ENCODE data around the gene TMEM114.

Gene TMEM114

GRCh38 chr16:8551388-8552332, 38.7 kb downstream of the TMEM114 start:
- no peak overlapping the region for H3K4me2 ChIP-seq
- H3K9ac ChIP-seq = no peak overlapping the region
- no peaks in the 10 kb centered on the region for H3K9me3 ChIP-seq
- H3K4me3 ChIP-seq = no peak overlapping the region
- H3K27ac ChIP-seq = no peak overlapping the region
- H3K36me3 ChIP-seq = no peaks in the 10 kb centered on the region
- no peaks in the 10 kb centered on the region for H3K4me1 ChIP-seq
- H3K27me3 ChIP-seq = no peaks in the 10 kb centered on the region
- no peaks in the 10 kb centered on the region for H4K20me1 ChIP-seq
- TF ChIP-seq Cebpa-rat (IDR thresholded peaks at IDR 0.05) = no peak

DNA sequence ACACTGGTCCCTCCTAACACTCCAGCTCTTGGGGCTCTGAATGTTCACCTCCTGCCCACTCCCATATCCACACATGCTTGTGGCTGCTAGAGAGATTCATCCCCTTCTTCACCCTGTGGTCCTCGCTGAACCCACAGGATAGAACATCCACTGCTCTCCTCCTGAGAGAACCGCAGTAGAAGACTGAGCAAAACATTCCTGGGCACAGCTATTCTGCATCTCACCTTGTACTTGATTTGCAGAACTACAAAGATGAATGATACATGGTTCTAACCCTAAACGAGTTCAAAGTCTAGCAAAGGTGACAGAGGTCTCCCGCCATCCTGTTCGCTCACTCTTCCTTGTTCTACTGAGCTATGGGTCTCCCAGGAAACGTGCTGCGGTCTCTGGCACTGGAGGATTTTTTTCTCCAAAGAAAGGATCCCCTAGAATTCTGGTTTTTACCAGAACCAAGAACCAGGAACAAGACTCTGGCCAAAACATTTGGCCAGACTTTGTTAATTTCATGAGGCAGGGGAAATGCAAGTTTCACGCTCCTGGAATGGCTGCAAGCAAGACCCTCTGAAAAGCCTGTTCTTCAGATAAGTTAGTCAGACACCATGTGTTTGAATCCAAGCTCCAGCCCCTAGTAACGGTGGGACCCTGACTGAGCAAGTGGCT, 39.5 kb downstream of the TMEM114 start:
- no peak overlapping the region for H3K9ac ChIP-seq

GRCh38 chr16:8549843-8550412, 40.4 kb downstream of the TMEM114 start:
- Histone ChIP-seq H3K4me2 (no peak overlapping the region), H3K27me3 (no peaks in the 10 kb centered on the region), H3K9ac (no peak overlapping the region), H3K4me3 (no peak overlapping the region), H3K36me3 (no peaks in the 10 kb centered on the region), H4K20me1 (no peaks in the 10 kb centered on the region), H3K27ac (no peak overlapping the region), H3K9me3 (no peaks in the 10 kb centered on the region), H3K4me1 (no peaks in the 10 kb centered on the region)
- TF ChIP-seq Cebpa-rat (IDR thresholded peaks at IDR 0.05) = no peak

More for the DNA sequence above, 39.5 kb downstream of the TMEM114 start:
- H3K4me3 ChIP-seq = no peak overlapping the region
- no peak overlapping the region for H3K4me2 ChIP-seq
- H3K27me3 ChIP-seq = no peaks in the 10 kb centered on the region
- H3K27ac ChIP-seq = no peak overlapping the region
- no peaks in the 10 kb centered on the region for H3K36me3 ChIP-seq
- H4K20me1 ChIP-seq = no peaks in the 10 kb centered on the region
- H3K4me1 ChIP-seq = no peaks in the 10 kb centered on the region
- no peak for TF ChIP-seq Cebpa-rat (IDR thresholded peaks at IDR 0.05)
- no peaks in the 10 kb centered on the region for H3K9me3 ChIP-seq

DNA sequence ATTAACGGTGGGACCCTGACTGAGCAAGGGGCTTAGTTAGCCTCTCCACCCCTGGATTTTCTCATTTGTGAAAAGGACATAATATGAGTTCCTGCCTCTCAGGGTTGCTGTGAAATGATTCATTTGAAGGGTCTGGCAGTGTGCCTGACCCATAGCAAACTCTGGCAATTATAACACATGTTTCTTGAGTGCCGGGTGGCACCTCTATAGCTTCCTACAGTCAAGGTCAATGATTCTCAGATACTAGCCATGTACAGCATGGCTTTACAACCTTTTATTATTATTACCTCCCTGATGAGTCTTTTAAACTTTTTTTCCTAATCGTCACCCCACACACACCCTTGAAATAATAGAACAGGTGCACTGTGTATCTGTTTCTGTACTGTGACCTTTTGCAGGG, 42.1 kb downstream of the TMEM114 start:
- Histone ChIP-seq H3K4me2 (no peak overlapping the region), H3K27me3 (no peaks in the 10 kb centered on the region), H3K4me3 (no peak overlapping the region), H3K9ac (no peak overlapping the region), H3K9me3 (no peaks in the 10 kb centered on the region), H3K36me3 (no peaks in the 10 kb centered on the region), H4K20me1 (no peaks in the 10 kb centered on the region), H3K27ac (no peak overlapping the region), H3K4me1 (no peaks in the 10 kb centered on the region)
- TF ChIP-seq Cebpa-rat (IDR thresholded peaks at IDR 0.05) = no peak

DNA sequence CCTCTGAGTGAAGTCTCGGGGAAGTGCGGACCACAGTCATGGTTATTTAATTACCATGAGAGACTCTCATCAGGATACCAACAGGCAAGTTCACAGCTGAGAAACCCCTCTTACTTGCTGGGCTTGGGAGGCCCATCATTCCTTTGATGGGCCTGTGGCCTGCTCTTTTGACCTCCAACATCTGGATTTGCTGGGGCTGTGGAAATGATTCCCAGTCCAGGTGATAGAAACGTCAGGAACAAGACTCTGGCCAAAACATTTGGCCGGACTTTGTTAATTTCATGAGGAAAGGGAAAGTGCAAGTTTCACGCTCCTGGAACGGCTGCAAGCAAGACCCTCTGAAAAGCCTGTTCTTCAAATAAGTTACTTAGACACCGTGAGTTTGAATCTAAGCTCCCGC, 42.5 kb downstream of the TMEM114 start:
- H3K27ac ChIP-seq = no peak overlapping the region
- H3K9me3 ChIP-seq = no peaks in the 10 kb centered on the region
- H3K27me3 ChIP-seq = no peaks in the 10 kb centered on the region
- no peak overlapping the region for H3K9ac ChIP-seq
- no peaks in the 10 kb centered on the region for H3K4me1 ChIP-seq
- no peaks in the 10 kb centered on the region for H4K20me1 ChIP-seq
- H3K36me3 ChIP-seq = no peaks in the 10 kb centered on the region
- H3K4me2 ChIP-seq = no peak overlapping the region
- TF ChIP-seq Cebpa-rat (IDR thresholded peaks at IDR 0.05) = no peak
- H3K4me3 ChIP-seq = no peak overlapping the region

DNA sequence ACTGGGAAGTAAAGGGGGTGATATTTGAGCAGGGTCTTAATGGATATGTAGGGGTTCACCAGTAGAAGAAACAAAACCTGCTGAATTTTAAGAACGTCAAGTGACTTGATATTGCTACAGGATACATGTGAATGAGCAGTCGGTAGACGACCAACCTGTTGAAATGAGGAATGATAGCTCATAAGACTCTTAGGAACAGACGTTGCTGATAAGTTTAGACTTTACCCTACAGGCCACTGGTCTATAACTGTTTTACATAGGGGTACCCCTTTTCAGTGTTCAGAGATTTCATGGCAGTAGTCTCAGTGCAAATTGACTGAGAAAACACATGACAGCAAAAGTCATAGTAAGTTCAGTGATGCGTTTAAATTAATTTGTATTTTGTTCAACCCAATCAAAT, 45.9 kb downstream of the TMEM114 start:
- Histone ChIP-seq H3K27ac (no peak overlapping the region), H3K27me3 (no peaks in the 10 kb centered on the region), H3K4me2 (no peak overlapping the region), H3K9ac (no peak overlapping the region), H3K36me3 (no peaks in the 10 kb centered on the region), H3K9me3 (no peaks in the 10 kb centered on the region), H3K4me3 (no peak overlapping the region), H4K20me1 (no peaks in the 10 kb centered on the region), H3K4me1 (no peaks in the 10 kb centered on the region)
- TF ChIP-seq Cebpa-rat (IDR thresholded peaks at IDR 0.05) = no peak

DNA sequence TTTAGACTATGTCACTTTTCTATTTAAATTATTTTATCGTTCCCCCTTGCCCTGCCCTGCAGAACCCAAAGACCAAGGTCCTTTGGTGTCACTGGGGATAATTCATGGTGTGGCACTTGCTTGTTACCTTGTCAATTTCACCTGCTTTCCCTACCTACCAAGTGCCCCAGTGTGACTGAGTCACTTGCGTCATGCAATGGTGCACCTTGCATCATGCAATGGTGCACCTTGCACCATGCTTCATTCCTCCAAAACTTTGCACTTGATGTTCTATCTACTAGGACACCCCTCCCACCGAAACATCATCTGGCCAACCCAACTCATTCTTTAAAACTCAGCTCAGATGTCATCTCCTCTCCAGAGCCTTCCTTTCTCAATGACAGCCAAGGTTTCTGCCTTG, 47.1 kb downstream of the TMEM114 start:
- no peak for TF ChIP-seq Cebpa-rat (IDR thresholded peaks at IDR 0.05)

DNA sequence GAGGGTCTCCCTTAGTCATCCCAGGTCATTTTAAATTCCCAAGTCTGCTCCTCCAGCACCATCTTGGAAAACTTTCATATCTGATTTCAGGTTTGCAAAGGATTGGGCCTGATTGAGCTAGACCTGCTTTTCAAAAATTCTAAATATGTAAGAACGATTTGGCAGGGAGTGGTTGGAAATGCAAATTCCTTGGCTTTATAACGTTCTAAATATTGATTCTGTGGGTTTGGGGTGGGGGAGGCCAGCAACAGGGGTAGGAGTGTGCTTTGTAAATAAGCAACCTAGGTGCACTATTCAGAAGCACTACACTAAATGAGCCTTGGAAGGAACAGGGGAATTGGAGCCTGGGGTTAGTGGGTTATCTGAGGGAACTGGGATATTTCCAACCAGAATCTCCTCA, 47.9 kb downstream of the TMEM114 start:
- Histone ChIP-seq H3K36me3 (no peaks in the 10 kb centered on the region), H3K9me3 (no peaks in the 10 kb centered on the region), H3K9ac (no peak overlapping the region), H3K4me2 (no peak overlapping the region), H3K27me3 (no peaks in the 10 kb centered on the region), H3K4me3 (no peak overlapping the region), H3K4me1 (no peaks in the 10 kb centered on the region), H4K20me1 (no peaks in the 10 kb centered on the region), H3K27ac (no peak overlapping the region)
- TF ChIP-seq Cebpa-rat (IDR thresholded peaks at IDR 0.05) = no peak

More for the DNA sequence above, 47.1 kb downstream of the TMEM114 start:
- no peak overlapping the region for H3K4me2 ChIP-seq
- H4K20me1 ChIP-seq = no peaks in the 10 kb centered on the region
- H3K36me3 ChIP-seq = no peaks in the 10 kb centered on the region
- H3K9me3 ChIP-seq = no peaks in the 10 kb centered on the region
- no peak overlapping the region for H3K9ac ChIP-seq
- H3K27ac ChIP-seq = no peak overlapping the region
- H3K27me3 ChIP-seq = no peaks in the 10 kb centered on the region
- no peaks in the 10 kb centered on the region for H3K4me1 ChIP-seq
- H3K4me3 ChIP-seq = no peak overlapping the region

DNA sequence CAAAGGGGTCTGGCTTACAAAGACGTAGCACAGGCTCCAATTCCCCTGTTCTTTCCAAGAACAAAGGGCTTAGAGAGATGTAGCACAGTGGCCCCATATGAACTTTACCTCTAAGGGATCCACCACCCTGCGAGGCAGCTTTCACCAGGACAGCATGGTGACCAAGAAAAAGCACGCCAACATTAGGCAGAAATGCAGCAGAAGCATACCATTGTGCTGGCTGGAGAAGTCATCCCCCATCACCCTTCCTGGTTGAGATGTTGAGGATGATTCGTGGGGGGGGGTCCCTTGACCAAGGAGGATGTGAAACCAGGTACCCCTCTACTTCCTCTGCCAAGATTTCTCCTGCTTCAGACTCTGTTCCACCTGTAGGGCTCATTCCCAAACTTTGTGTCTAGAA, 48.4 kb downstream of the TMEM114 start:
- H4K20me1 ChIP-seq = no peaks in the 10 kb centered on the region
- H3K27me3 ChIP-seq = no peaks in the 10 kb centered on the region
- no peak for TF ChIP-seq Cebpa-rat (IDR thresholded peaks at IDR 0.05)
- no peak overlapping the region for H3K4me3 ChIP-seq
- H3K9ac ChIP-seq = no peak overlapping the region
- no peak overlapping the region for H3K27ac ChIP-seq
- H3K4me2 ChIP-seq = no peak overlapping the region
- H3K4me1 ChIP-seq = no peaks in the 10 kb centered on the region
- no peaks in the 10 kb centered on the region for H3K9me3 ChIP-seq
- H3K36me3 ChIP-seq = no peaks in the 10 kb centered on the region

Data from BLaER1 (cell line).